Neural cell (in vitro differentiated cells): ENCODE data around the gene AIMP1.

ENCODE experiments used
- EP300 ChIP-seq: fragments of 450-650 bp; conservative IDR thresholded peaks from 2 replicates; pipeline ENCODE4 v1.6.1; 2014; ENCODE audit warnings: antibody characterized with exemption, mild to moderate bottlenecking, moderate library complexity; ENCODE audit not compliant: poor library complexity, severe bottlenecking
- EZH2 ChIP-seq: fragments of 200-600, 300-800 bp; shearing (Covaris generic), sonication (generic); IDR thresholded peaks from 2 replicates; pipeline ENCODE4 v1.6.1; 2014; ENCODE audit warnings: antibody characterized with exemption, low read length, borderline replicate concordance, mild to moderate bottlenecking; ENCODE audit not compliant: insufficient read depth, poor library complexity, severe bottlenecking
- RAD21 ChIP-seq: fragments of 450-650 bp; conservative IDR thresholded peaks from 2 replicates; pipeline ENCODE4 v1.6.1; 2014; ENCODE audit warnings: antibody characterized with exemption, mild to moderate bottlenecking, moderate library complexity
- TAF1 ChIP-seq: IDR thresholded peaks from 2 replicates; pipeline ENCODE4 v1.6.1; 2012; ENCODE audit warnings: low read depth
- TF ChIP-seq, protein P1 (sequence below): fragments of 450-650 bp; IDR thresholded peaks from 2 replicates; pipeline ENCODE4 v1.5.1; 2014; ENCODE audit warnings: antibody characterized with exemption, mild to moderate bottlenecking, moderate library complexity; ENCODE audit not compliant: poor library complexity, severe bottlenecking
- TF ChIP-seq, protein P2 (sequence below): IDR thresholded peaks from 2 replicates; pipeline ENCODE4 v1.6.1; 2012; ENCODE audit warnings: borderline replicate concordance

DNA sequence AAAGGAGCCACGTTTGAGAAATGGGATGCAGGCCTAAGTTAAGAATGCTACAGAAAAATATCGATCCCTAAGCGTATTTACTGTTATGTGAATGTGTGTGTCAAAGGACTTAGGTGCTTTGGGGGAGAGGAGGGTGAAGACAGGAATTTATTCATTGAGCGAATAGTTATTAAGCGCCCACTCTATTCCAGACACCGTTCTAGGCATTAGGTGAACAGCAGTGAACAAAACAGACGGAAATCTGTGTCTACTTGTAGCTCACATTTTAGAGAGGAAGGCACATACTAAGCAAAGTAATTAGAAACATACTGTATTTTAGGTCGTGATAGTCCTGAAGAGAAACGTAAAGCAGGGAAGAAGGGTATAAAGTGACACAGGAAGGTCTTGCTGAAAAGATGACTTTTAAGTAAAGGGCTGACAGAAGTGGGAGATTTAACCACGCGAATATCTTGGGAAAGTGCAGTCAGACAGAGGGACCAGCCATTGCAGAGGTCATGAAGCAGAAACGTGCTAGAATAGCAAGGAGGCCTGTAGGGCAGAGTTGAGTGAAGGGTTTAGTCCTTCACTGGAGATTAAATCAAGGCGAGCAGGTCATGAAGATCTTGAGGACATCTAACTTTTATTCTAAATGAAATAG is 541 bp downstream of the AIMP1 start:
- TF ChIP-seq, protein P1, sequence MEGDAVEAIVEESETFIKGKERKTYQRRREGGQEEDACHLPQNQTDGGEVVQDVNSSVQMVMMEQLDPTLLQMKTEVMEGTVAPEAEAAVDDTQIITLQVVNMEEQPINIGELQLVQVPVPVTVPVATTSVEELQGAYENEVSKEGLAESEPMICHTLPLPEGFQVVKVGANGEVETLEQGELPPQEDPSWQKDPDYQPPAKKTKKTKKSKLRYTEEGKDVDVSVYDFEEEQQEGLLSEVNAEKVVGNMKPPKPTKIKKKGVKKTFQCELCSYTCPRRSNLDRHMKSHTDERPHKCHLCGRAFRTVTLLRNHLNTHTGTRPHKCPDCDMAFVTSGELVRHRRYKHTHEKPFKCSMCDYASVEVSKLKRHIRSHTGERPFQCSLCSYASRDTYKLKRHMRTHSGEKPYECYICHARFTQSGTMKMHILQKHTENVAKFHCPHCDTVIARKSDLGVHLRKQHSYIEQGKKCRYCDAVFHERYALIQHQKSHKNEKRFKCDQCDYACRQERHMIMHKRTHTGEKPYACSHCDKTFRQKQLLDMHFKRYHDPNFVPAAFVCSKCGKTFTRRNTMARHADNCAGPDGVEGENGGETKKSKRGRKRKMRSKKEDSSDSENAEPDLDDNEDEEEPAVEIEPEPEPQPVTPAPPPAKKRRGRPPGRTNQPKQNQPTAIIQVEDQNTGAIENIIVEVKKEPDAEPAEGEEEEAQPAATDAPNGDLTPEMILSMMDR, result no peak
- TF ChIP-seq, protein P2, sequence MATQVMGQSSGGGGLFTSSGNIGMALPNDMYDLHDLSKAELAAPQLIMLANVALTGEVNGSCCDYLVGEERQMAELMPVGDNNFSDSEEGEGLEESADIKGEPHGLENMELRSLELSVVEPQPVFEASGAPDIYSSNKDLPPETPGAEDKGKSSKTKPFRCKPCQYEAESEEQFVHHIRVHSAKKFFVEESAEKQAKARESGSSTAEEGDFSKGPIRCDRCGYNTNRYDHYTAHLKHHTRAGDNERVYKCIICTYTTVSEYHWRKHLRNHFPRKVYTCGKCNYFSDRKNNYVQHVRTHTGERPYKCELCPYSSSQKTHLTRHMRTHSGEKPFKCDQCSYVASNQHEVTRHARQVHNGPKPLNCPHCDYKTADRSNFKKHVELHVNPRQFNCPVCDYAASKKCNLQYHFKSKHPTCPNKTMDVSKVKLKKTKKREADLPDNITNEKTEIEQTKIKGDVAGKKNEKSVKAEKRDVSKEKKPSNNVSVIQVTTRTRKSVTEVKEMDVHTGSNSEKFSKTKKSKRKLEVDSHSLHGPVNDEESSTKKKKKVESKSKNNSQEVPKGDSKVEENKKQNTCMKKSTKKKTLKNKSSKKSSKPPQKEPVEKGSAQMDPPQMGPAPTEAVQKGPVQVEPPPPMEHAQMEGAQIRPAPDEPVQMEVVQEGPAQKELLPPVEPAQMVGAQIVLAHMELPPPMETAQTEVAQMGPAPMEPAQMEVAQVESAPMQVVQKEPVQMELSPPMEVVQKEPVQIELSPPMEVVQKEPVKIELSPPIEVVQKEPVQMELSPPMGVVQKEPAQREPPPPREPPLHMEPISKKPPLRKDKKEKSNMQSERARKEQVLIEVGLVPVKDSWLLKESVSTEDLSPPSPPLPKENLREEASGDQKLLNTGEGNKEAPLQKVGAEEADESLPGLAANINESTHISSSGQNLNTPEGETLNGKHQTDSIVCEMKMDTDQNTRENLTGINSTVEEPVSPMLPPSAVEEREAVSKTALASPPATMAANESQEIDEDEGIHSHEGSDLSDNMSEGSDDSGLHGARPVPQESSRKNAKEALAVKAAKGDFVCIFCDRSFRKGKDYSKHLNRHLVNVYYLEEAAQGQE, result no peak
- no peak for TF ChIP-seq EZH2
- no peak for TF ChIP-seq EP300
- TF ChIP-seq RAD21, result no peak
- TF ChIP-seq TAF1, result no peak
